NCI-H82 treated with DMSO at 0.1 percent for 48 hours (cell line): ENCODE measurements around the gene ASCC1.
"Not testable (repeated sequence)": the region's sequence is repeated elsewhere in the genome, so short reads cannot be mapped to it uniquely, and the experiment has no call there.

ENCODE experiments used
- DNase-seq: peaks from one replicate; lab custom pipeline; 2025; ENCODE audit not compliant: unreplicated experiment; lab: John Stamatoyannopoulos, UW

ASCC1 gene

DNA sequence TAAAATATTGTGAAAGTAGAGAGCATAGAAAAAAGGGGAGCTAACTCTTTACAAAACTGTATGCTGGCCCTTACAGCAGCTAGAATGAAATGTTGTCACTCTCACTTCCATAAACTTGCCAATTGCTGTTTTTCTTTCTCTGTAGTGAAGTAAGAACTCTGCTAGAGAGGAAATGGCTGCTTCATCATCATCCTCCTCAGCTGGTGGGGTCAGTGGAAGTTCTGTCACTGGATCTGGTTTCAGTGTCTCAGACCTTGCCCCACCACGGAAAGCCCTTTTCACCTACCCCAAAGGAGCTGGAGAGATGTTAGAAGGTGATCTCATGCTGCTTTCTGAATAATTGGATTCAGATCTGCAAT is 7.6 kb upstream of the ASCC1 start:
- no peak for DNase-seq

GRCh38 chr10:72221278-72221677 is 5.2 kb upstream of the ASCC1 start:
- no peak for DNase-seq

- no peak for DNase-seq
These were observed 4.6 kb upstream of the ASCC1 start for GRCh38 chr10:72220637-72221036.

GRCh38 chr10:72219235-72219814 is 3.2 kb upstream of the ASCC1 start:
- DNase-seq: no peak

GRCh38 chr10:72218726-72219125 is 2.6 kb upstream of the ASCC1 start:
- no peak for DNase-seq

- no peak for DNase-seq
These were observed 2.2 kb upstream of the ASCC1 start for GRCh38 chr10:72218325-72218724.

- not testable (repeated sequence) for DNase-seq
These were observed 4.2 kb downstream of the ASCC1 start for GRCh38 chr10:72211832-72212231.

- not testable (repeated sequence) for DNase-seq
These were observed 4.7 kb downstream of the ASCC1 start for GRCh38 chr10:72211381-72211780.

DNA sequence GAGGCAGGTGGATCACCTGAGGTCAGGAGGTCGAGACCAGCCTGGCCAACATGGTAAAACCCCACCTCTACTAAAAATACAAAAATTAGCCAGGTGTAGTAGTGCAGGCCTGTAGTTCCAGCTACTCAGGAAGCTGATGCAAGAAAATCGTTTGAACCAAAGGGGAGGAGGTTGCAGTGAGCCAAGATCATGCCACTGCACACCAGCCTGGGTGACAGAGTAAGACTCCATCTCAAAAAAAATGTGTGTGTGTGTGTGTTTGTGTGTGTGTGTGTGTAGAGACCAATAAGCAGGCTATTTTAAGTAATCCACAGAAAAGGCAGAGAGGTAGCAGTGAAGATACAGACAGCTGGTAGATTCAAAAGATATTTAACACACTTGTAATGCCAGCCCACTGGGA is 7.5 kb downstream of the ASCC1 start:
- DNase-seq: not testable (repeated sequence)

GRCh38 chr10:72206511-72207229 is 9.4 kb downstream of the ASCC1 start:
- peak; percentile 1 for DNase-seq

DNA sequence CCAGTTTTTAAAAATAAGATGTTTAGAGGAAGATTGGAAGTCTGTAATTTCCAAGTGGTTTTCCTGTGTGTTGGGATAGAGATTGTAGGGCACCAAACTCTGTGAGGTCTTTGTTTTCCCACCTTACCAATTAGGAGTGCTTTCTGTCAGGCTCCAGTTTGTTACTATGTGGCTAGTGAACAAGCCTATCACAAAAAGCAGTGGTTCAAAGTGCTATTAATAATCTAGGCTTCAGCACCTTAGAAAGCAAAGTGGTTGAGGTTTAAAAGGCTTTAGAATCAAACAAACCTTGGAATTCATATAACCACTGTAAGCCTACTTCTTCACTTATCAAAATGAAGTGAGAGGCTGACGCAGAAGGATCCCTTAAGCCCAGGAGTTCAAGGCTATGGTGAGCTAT is 11.4 kb downstream of the ASCC1 start:
- no peak for DNase-seq

GRCh38 chr10:72204296-72204695 is 11.8 kb downstream of the ASCC1 start:
- no peak for DNase-seq

DNA sequence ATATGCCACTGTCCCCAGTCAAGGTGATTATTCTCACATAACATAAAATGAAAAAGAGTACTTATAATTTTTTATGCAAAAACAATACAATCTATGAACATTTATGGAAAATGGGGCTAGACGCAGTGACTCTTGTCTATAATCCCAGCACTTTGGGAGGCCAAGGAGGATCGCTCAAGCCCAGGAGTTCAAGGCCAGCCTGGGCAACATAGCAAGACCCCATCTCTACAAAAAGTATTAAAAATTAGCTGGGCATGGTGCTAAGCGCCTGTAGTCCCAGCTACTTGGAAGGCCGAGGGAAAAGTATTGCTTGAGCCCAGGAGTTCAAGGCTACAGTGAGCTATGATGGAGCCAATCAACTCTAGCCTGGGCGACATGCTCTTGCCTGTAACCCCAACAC is 14.8 kb downstream of the ASCC1 start:
- DNase-seq: no peak

- no peak for DNase-seq
These were observed 15.2 kb downstream of the ASCC1 start for GRCh38 chr10:72200883-72201282.

DNA sequence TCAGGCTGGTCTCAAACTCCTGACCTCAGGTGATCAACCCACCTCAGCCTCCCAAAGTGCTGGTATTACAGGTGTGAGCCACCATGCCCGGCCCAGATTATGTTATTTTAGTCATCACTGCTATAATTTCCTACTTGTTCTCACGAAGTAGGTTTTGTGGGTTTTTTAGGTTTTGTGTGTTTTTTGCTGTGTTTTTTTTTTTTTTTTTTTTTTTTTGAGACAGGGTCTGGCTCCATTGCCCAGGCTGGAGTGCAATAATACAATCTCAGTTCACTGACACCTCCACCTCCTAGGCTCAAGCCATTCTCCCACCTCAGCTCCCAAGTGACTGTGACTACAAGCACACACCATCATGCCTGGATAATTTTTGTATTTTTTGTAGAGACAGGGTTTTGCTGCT is 21.1 kb downstream of the ASCC1 start:
- no peak for DNase-seq

DNA sequence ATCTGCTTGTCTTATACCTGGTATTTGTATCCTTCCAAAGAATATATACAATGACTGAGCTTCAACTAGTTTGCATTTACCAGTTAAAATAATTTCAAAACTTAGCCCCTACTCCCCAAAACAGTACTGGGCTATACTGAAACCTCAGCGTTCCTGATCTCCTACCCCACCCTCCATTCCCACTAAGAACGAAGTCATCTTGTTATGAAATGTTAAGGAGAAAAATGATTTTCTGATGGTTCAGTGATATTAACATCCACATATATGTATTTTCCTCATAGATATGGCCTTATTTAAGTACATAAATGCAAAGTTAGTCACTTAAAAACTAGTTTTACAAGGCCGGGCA is 29.1 kb downstream of the ASCC1 start:
- DNase-seq: no peak

DNA sequence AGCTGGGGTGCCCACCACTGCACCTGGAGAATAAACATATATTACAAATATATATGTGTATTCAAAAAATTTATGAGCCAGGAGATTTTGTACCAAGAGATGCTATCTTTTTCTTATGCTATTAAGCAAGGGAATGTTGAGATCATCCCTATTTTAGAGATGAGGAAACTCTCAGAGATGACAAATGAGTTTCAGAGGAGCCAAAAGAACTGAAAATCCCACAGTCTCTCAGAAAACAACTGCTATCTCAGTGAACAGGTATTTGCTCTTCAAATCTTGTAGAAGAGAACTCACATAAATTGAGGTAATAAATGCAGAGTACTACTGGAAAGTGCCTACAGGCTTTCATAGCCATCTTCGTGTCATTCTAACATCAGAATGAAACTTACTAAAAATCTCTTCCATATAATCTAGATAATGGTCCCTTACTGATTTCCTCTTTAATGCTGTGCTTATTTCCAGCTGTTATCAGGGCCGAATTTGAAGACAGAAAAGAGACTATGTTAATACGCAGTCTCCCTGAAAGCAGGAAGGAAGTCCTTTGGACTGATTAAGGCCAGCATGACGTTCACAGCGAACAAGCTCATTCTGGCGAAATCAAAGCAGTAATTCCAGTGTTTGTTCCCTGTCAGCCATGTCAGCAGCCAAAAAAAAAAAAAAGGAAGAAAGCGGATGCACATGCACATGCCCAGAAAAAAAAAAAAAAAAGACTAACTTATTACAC is 29.7 kb downstream of the ASCC1 start:
- no peak for DNase-seq

GRCh38 chr10:72184156-72184555 is 31.9 kb downstream of the ASCC1 start:
- DNase-seq: no peak

GRCh38 chr10:72177454-72177853 is 38.6 kb downstream of the ASCC1 start:
- DNase-seq: no peak

DNA sequence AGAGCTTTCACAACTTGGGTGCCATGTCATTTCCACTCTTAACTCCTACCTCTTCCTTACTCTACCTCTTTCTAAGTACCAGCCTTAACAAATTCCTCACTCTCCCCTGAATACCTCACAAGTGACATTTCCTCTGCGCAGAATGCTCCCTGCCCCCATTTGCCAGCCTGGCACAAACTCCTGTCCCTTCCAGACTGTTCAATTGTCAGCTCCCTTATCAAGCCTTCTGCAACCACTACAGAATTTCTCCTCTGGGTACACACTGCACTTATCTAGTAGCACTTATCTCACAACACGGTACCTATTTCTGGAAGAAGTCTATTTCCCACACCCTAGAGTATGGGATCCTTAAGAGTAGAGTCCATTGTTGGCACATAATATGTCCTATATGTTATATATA is 39.4 kb downstream of the ASCC1 start:
- DNase-seq: no peak

DNA sequence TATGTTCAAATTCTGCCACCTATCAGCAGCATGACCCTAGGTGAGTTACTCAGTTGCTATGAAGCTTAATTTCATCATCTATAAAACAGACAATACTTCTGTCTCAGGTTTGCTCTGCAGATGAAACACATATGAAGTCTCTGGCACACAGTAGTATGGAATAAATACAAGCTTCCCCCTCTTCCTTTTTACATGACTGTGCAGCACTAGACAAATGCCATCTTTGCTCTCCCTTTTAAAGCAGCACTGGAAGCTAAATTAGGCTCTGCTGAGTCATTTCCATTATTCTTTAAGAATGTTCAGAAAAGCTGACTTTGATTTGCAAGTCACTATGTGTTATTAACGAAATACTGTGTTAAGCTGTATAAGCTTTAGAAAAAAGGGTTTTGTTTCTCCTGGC is 40.9 kb downstream of the ASCC1 start:
- DNase-seq: no peak

DNA sequence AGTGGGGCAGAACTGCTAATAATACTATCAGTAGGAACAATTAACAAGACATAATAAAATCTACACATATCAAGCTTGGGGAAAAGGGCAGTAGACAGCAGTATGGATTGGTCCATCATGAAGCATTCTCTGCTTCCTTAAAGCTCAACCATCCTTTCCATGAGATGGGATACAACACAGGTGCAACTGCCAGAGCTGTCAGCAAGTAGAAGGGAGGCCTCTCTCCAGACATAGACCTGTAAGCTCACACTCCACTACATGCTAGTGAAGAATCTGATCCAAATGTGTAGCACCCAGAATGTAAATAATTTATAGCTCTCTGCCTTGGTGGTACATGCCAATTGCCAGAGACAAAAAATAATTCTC is 41.8 kb downstream of the ASCC1 start:
- DNase-seq: no peak
